Measurements from ENCODE around the gene RNF151. TPM values are rescaled to one million over a fixed set of nuclear protein-coding genes. Genes with fewer than 3 reads are reported as not detected.

The RNF151 gene
- total RNA-seq, 1 donor from 2014 or later, result not detected

DNA sequence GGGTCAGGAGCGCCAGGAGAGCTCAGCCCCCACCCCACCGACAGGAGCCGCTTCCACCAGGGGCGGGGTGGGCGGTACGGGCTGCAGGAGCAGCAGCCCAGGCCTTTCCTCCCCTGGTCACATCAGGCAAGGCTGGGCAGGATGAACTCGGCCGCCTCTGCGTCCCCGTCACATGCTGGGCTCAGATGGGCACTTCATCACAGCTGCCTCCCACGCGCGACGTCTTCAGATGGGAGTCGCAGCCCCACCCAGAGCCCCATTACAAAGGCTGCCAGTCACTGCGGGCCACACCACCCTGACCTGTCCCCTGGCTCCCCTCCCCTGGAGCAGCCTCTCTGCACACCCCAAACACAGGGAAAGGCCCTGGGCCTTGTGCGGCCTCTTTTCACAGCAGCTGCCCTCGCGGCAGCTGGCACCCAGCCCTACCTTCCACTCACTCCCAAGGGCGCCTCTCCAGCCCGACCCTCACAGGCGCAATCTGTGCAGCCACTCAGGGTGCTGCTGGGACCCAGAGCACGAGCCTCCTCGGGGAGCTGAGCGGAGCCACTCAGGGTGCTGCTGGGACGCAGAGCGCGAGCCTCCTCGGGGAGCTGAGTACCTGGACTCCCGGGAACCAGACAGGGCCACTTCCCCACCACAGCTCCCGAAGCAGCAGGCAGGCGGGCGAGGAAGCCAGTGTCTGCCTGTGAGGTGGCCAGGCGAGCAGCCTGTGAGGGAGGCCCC is 38.3 kb downstream of the RNF151 start:
- H3K9me3 ChIP-seq (ENCODE audit: insufficient read depth, low read depth, low read length), result no peaks in the 10 kb centered on the region
- no peaks in the 10 kb centered on the region for H3K27me3 ChIP-seq (ENCODE audit: insufficient read depth, low read length)
- H3K79me2 ChIP-seq (ENCODE audit: insufficient read depth, low read length), result peaks cover 87% of the 10 kb centered on the region
- TF ChIP-seq, protein P1, sequence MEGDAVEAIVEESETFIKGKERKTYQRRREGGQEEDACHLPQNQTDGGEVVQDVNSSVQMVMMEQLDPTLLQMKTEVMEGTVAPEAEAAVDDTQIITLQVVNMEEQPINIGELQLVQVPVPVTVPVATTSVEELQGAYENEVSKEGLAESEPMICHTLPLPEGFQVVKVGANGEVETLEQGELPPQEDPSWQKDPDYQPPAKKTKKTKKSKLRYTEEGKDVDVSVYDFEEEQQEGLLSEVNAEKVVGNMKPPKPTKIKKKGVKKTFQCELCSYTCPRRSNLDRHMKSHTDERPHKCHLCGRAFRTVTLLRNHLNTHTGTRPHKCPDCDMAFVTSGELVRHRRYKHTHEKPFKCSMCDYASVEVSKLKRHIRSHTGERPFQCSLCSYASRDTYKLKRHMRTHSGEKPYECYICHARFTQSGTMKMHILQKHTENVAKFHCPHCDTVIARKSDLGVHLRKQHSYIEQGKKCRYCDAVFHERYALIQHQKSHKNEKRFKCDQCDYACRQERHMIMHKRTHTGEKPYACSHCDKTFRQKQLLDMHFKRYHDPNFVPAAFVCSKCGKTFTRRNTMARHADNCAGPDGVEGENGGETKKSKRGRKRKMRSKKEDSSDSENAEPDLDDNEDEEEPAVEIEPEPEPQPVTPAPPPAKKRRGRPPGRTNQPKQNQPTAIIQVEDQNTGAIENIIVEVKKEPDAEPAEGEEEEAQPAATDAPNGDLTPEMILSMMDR (IDR thresholded peaks at IDR 0.05; ENCODE audit: insufficient read depth, low read depth, low read length), result no peak
- TF ChIP-seq EZH2 (IDR thresholded peaks at IDR 0.05; ENCODE audit: insufficient read depth, low read length), result no peak
- DNase-seq (ENCODE audit: low read depth) (no peak), FAIRE-seq (no peak)
- no peak overlapping the region for H3K9ac ChIP-seq (ENCODE audit: low read length)
- H4K20me1 ChIP-seq (ENCODE audit: insufficient read depth, low read length), result peaks cover 81% of the 10 kb centered on the region
- Mint-ChIP-seq H3K36me3 (ENCODE audit: low read depth, unreplicated experiment) (peaks cover 5% of the 10 kb centered on the region), H3K4me3 (ENCODE audit: unreplicated experiment) (no peak overlapping the region), H3K27ac (ENCODE audit: unreplicated experiment) (no peak overlapping the region), H3K4me1 (ENCODE audit: low read depth, unreplicated experiment) (peaks cover 18% of the 10 kb centered on the region), H3K9me3 (ENCODE audit: unreplicated experiment) (no peaks in the 10 kb centered on the region), H3K27me3 (ENCODE audit: low read depth, unreplicated experiment) (no peaks in the 10 kb centered on the region)
- peak overlapping the region; percentile 15 for H3K4me2 ChIP-seq (ENCODE audit: low read length)
- peaks cover 34% of the 10 kb centered on the region for H3K4me1 ChIP-seq (ENCODE audit: insufficient read depth, low read length)
- H3K4me3 ChIP-seq (ENCODE audit: insufficient read depth, low read depth, low read length), result no peak overlapping the region
- peaks cover 2% of the 10 kb centered on the region for H3K36me3 ChIP-seq (ENCODE audit: insufficient read depth, low read length)
- no peak overlapping the region for H3K27ac ChIP-seq (ENCODE audit: low read depth, low read length)
- H2AFZ ChIP-seq (ENCODE audit: low read depth, low read length), result no peak overlapping the region

DNA sequence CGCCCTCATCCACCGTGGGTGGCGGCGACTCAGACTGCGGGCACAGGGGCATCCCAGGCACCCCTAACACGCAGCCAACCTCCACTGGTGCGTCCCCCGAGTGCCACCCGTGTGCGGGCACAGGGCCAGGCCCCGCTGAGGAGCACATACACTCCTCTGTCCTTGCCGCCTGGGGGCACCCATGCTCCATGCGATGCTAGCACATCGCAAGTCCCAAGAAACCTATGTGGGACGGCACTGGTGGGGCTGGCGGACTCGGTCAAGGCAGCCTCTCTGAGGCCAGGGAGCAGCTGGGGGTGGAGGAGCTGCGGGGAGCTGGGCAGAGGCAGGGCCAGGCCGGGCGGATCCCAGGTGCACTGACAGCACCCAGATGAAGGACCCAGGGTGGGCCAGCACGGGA is 39.0 kb downstream of the RNF151 start:
- H3K4me1 Mint-ChIP-seq (ENCODE audit: low read depth, unreplicated experiment), result peaks cover 18% of the 10 kb centered on the region
- Histone ChIP-seq H3K36me3 (ENCODE audit: insufficient read depth, low read length) (peaks cover 2% of the 10 kb centered on the region), H3K4me1 (ENCODE audit: insufficient read depth, low read length) (peaks cover 41% of the 10 kb centered on the region), H3K79me2 (ENCODE audit: insufficient read depth, low read length) (peaks cover 94% of the 10 kb centered on the region), H3K9ac (ENCODE audit: low read length) (peak overlapping the region; percentile 10), H3K4me2 (ENCODE audit: low read length) (peak overlapping the region; percentile 15), H3K27me3 (ENCODE audit: insufficient read depth, low read length) (no peaks in the 10 kb centered on the region), H3K27ac (ENCODE audit: low read depth, low read length) (no peak overlapping the region), H4K20me1 (ENCODE audit: insufficient read depth, low read length) (peaks cover 77% of the 10 kb centered on the region), H2AFZ (ENCODE audit: low read depth, low read length) (no peak overlapping the region), H3K9me3 (ENCODE audit: insufficient read depth, low read depth, low read length) (no peaks in the 10 kb centered on the region), H3K4me3 (ENCODE audit: insufficient read depth, low read depth, low read length) (no peak overlapping the region)
- H3K36me3 Mint-ChIP-seq (ENCODE audit: low read depth, unreplicated experiment), result peaks cover 5% of the 10 kb centered on the region
- FAIRE-seq, result no peak
- no peak for DNase-seq (ENCODE audit: low read depth)
- no peak for TF ChIP-seq EZH2 (IDR thresholded peaks at IDR 0.05; ENCODE audit: insufficient read depth, low read length)
- TF ChIP-seq, protein P1 (IDR thresholded peaks at IDR 0.05; ENCODE audit: insufficient read depth, low read depth, low read length), result no peak
- H3K27ac Mint-ChIP-seq (ENCODE audit: unreplicated experiment), result no peak overlapping the region
- no peak overlapping the region for H3K4me3 Mint-ChIP-seq (ENCODE audit: unreplicated experiment)
- H3K9me3 Mint-ChIP-seq (ENCODE audit: unreplicated experiment), result no peaks in the 10 kb centered on the region
- no peaks in the 10 kb centered on the region for H3K27me3 Mint-ChIP-seq (ENCODE audit: low read depth, unreplicated experiment)

DNA sequence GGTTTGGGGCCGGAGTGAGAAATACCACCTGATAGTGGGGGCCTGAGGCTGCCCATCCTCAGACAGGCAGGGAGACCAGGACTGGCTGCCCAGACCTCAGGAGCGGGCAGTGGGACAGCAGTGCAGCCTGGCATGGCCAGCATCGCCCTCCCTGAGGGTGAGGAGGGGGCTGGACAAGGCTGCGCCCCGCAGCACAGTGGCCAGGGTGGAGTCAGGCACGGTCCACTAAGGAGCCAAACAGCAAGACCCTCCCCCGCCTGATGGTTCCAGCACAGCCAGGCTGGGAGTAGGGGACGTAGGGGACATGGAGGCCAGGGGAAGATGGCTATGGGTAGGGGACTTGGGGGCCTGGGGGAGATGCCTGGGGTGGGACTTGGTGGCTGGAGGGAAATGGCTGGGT is 39.7 kb downstream of the RNF151 start:
- Histone ChIP-seq H2AFZ (ENCODE audit: low read depth, low read length) (no peak overlapping the region), H3K4me1 (ENCODE audit: insufficient read depth, low read length) (peaks cover 41% of the 10 kb centered on the region), H3K36me3 (ENCODE audit: insufficient read depth, low read length) (peaks cover 2% of the 10 kb centered on the region), H3K9me3 (ENCODE audit: insufficient read depth, low read depth, low read length) (no peaks in the 10 kb centered on the region), H3K27ac (ENCODE audit: low read depth, low read length) (no peak overlapping the region), H3K9ac (ENCODE audit: low read length) (peak overlapping the region; percentile 10), H3K4me3 (ENCODE audit: insufficient read depth, low read depth, low read length) (no peak overlapping the region), H3K79me2 (ENCODE audit: insufficient read depth, low read length) (peaks cover 91% of the 10 kb centered on the region), H3K27me3 (ENCODE audit: insufficient read depth, low read length) (no peaks in the 10 kb centered on the region), H3K4me2 (ENCODE audit: low read length) (peak overlapping the region; percentile 15), H4K20me1 (ENCODE audit: insufficient read depth, low read length) (peaks cover 72% of the 10 kb centered on the region)
- Mint-ChIP-seq H3K27ac (ENCODE audit: unreplicated experiment) (no peak overlapping the region), H3K4me1 (ENCODE audit: low read depth, unreplicated experiment) (peaks cover 18% of the 10 kb centered on the region), H3K27me3 (ENCODE audit: low read depth, unreplicated experiment) (no peaks in the 10 kb centered on the region), H3K36me3 (ENCODE audit: low read depth, unreplicated experiment) (peaks cover 3% of the 10 kb centered on the region), H3K4me3 (ENCODE audit: unreplicated experiment) (peak overlapping the region; percentile 45), H3K9me3 (ENCODE audit: unreplicated experiment) (no peaks in the 10 kb centered on the region)
- no peak for FAIRE-seq
- TF ChIP-seq EZH2 (IDR thresholded peaks at IDR 0.05; ENCODE audit: insufficient read depth, low read length), result no peak
- TF ChIP-seq, protein P1 (IDR thresholded peaks at IDR 0.05; ENCODE audit: insufficient read depth, low read depth, low read length), result no peak
- no peak for DNase-seq (ENCODE audit: low read depth)

All from astrocyte (in vitro differentiated cells and primary cell).